Erythroblast (primary cell): Measurements from ENCODE around the gene STARD10.

Experiments
- GATA1 ChIP-seq: IDR thresholded peaks from 2 replicates; pipeline ENCODE4 v1.6.1; 2011; ENCODE audit warnings: low read depth, mild to moderate bottlenecking, control low read depth, low read length, moderate library complexity
- POLR2A ChIP-seq: IDR thresholded peaks from 2 replicates; pipeline ENCODE4 v1.6.1; 2011; ENCODE audit warnings: mild to moderate bottlenecking, low read length

GRCh38 chr11:72820439-72821139 is 26.7 kb upstream of the STARD10 start:
- TF ChIP-seq POLR2A = no peak
- TF ChIP-seq GATA1 = no peak
